OCI-LY3 (cell line): ENCODE results near the gene MS4A4E.

Experiments
- CTCF ChIP-seq: fragments of 200-600, 300-600 bp; sonication (generic); IDR thresholded peaks from 2 replicates; pipeline ENCODE4 v1.5.1; 2014; ENCODE audit warnings: antibody characterized with exemption, low read length, low read depth
- EZH2phosphoT487 ChIP-seq: fragments of 200-600 bp; shearing (Covaris generic); IDR thresholded peaks from 2 replicates; pipeline ENCODE4 v1.6.1; 2018; ENCODE audit warnings: antibody characterized with exemption, mixed run types, low read depth

GRCh38 chr11:60183591-60184205 is 59.2 kb downstream of the MS4A4E start:
- TF ChIP-seq CTCF = no peak
- TF ChIP-seq EZH2phosphoT487 = no peak
